ENCODE measurements around the gene MPP2.
"Not testable (repeated sequence)": the region's sequence is repeated elsewhere in the genome, so short reads cannot be mapped to it uniquely, and the experiment has no call there.

The MPP2 gene

GRCh38 chr17:43928609-43929008 is 21.3 kb upstream of the MPP2 start:
- no peak for TF ChIP-seq CTCF (IDR thresholded peaks at IDR 0.05; ENCODE audit: borderline replicate concordance, insufficient read depth, low read depth, low read length)

GRCh38 chr17:43927929-43928328 is 20.6 kb upstream of the MPP2 start:
- not testable (repeated sequence) for H3K4me3 ChIP-seq (ENCODE audit: low read depth, low read length)

More at GRCh38 chr17:43928609-43929008, 21.3 kb upstream of the MPP2 start:
- H3K4me3 ChIP-seq (ENCODE audit: low read depth, low read length), result no peak overlapping the region

GRCh38 chr17:43927060-43927864 is 19.9 kb upstream of the MPP2 start:
- no peak for TF ChIP-seq CTCF (IDR thresholded peaks at IDR 0.05; ENCODE audit: borderline replicate concordance, insufficient read depth, low read depth, low read length)
- H3K4me3 ChIP-seq (ENCODE audit: low read depth, low read length), result no peak overlapping the region

- TF ChIP-seq CTCF (IDR thresholded peaks at IDR 0.05; ENCODE audit: borderline replicate concordance, insufficient read depth, low read depth, low read length), result no peak
- H3K4me3 ChIP-seq (ENCODE audit: low read depth, low read length), result no peak overlapping the region
Observed at GRCh38 chr17:43924558-43924957, 17.2 kb upstream of the MPP2 start.

DNA sequence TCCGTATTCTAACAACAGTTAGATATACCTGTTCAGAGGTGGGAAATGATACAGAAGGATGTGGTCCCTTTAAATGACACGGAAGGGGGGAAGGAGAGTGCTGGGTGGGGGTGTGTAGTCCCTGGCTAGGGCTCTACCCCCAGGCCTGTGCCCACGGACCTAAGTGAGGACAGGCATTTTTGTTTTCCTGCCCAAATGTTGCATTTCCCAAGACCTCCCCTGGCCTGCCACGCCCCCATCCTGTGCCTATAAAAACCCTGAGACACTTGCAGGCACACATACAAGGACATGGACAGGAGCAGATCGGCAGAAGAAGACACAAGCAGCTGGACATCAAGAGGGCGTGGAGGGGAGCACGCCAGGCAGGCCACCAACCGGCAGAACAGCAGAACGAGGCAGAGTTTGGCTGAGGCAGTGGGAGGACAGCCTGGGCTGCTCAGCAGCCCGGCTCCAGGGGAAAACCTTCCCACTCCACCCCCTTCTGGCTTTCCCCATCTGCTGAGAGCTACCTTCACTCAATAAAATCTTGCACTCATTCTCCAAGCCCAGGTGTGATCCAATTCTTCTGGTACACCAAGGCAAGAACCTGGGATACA is 13.3 kb upstream of the MPP2 start:
- no peak for TF ChIP-seq CTCF (IDR thresholded peaks at IDR 0.05; ENCODE audit: borderline replicate concordance, insufficient read depth, low read depth, low read length)
- H3K4me3 ChIP-seq (ENCODE audit: low read depth, low read length), result no peak overlapping the region

DNA sequence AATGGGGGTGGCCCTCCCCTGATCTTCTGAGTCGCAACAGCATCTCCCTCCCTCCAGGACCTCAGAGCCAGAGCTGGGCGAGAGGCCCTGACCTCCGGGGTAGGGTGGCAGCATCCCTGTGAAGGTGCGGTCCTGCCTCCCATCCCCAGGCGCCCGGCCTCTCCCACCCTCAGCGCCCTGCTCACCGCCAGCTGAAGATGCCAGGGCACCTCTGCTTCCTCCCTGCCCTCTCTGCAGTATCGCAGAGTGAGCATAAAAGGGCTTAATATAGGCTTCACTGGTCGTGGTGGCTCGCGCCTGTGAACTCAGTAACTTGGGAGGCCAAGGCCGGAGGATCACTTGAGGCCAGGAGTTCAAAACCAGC is 10.7 kb upstream of the MPP2 start:
- TF ChIP-seq CTCF (IDR thresholded peaks at IDR 0.05; ENCODE audit: borderline replicate concordance, insufficient read depth, low read depth, low read length), result no peak
- peak overlapping the region; percentile 14 for H3K4me3 ChIP-seq (ENCODE audit: low read depth, low read length)

GRCh38 chr17:43917348-43918025 is 10.2 kb upstream of the MPP2 start:
- H3K4me3 ChIP-seq (ENCODE audit: low read depth, low read length), result peak overlapping the region; percentile 14
- peak; percentile 63 for TF ChIP-seq CTCF (IDR thresholded peaks at IDR 0.05; ENCODE audit: borderline replicate concordance, insufficient read depth, low read depth, low read length)

All from GM12875 (cell line).